ENCODE results near the gene CDC73.

GRCh38 chr1:193264313-193265065, 142.7 kb downstream of the CDC73 start:
- TF ChIP-seq CTCF (IDR thresholded peaks at IDR 0.05) (no peak), POLR2AphosphoS5 (IDR thresholded peaks at IDR 0.05) (no peak)

Data from suprapubic skin (tissue), 3 donors.